GM23338 (cell line): ENCODE results near the gene JARID2. TPM values are rescaled to one million over a fixed set of nuclear protein-coding genes. Genes with fewer than 3 reads are reported as not detected.

Experiments
- ATAC-seq: fragments of 200-7000 bp; cut with Tn5 transposase; 3 replicates; pipeline ENCODE4 v1.9.1; 2020
- DNase-seq: peaks from one replicate; pipeline ENCODE4 v3.0.0-alpha.2; 2015; ENCODE audit warnings: low spot score
- H2AFZ ChIP-seq: fragments of 200-600 bp; sonication (generic); 2 replicates; pipeline ENCODE4 v1.8.0; 2016; ENCODE audit warnings: antibody characterized with exemption, mild to moderate bottlenecking, moderate library complexity
- H3F3A ChIP-seq: fragments of 200-600 bp; sonication (generic); replicated peaks from 2 replicates; pipeline ENCODE4 v1.8.0; 2017; ENCODE audit warnings: antibody characterized with exemption, mixed run types, low read depth
- H3K27ac ChIP-seq: fragments of 200-600 bp; sonication (generic); 2 replicates; pipeline ENCODE4 v1.6.1; 2016; ENCODE audit warnings: low read depth
- H3K27me3 ChIP-seq: fragments of 200-600 bp; sonication (generic); 2 replicates; pipeline ENCODE4 v1.8.0; 2016; ENCODE audit warnings: mild to moderate bottlenecking, mixed run types, moderate library complexity; ENCODE audit not compliant: insufficient read depth
- H3K36me3 ChIP-seq: fragments of 200-600 bp; sonication (generic); 2 replicates; pipeline ENCODE4 v1.8.0; 2016; ENCODE audit warnings: mild to moderate bottlenecking; ENCODE audit not compliant: insufficient read depth
- H3K4me1 ChIP-seq: fragments of 200-600 bp; sonication (generic); 2 replicates; pipeline ENCODE4 v1.8.0; 2016; ENCODE audit warnings: mild to moderate bottlenecking, moderate library complexity; ENCODE audit not compliant: insufficient read depth
- H3K4me2 ChIP-seq: fragments of 200-600 bp; sonication (generic); 2 replicates; pipeline ENCODE4 v1.7.1; 2017; ENCODE audit warnings: mixed run types
- H3K4me3 ChIP-seq: fragments of 200-600 bp; sonication (generic); 2 replicates; pipeline ENCODE4 v1.6.1; 2016; ENCODE audit warnings: mixed run types
- H3K79me2 ChIP-seq: fragments of 200-600 bp; sonication (generic); replicated peaks from 2 replicates; pipeline ENCODE4 v1.8.0; 2017; ENCODE audit warnings: mild to moderate bottlenecking; ENCODE audit not compliant: insufficient read depth
- H3K9me2 ChIP-seq: fragments of 200-600 bp; sonication (generic); 2 replicates; pipeline ENCODE4 v1.8.0; 2017; ENCODE audit not compliant: insufficient read depth
- H4K20me1 ChIP-seq: fragments of 200-600 bp; sonication (generic); replicated peaks from 2 replicates; pipeline ENCODE4 v1.8.0; 2017; ENCODE audit warnings: mild to moderate bottlenecking; ENCODE audit not compliant: insufficient read depth
- H3K27ac Mint-ChIP-seq: 2 replicates; pipeline ENCODE4 v1.8.0; 2020; ENCODE audit warnings: inconsistent platforms, mild to moderate bottlenecking, moderate library complexity, mixed read lengths
- H3K27me3 Mint-ChIP-seq: 3 replicates; pipeline ENCODE4 v1.8.0; 2022; ENCODE audit warnings: low read depth, mild to moderate bottlenecking, moderate library complexity, mixed read lengths, inconsistent platforms; ENCODE audit not compliant: insufficient read depth, poor library complexity
- H3K36me3 Mint-ChIP-seq: 3 replicates; pipeline ENCODE4 v1.8.0; 2021; ENCODE audit warnings: low read depth, mild to moderate bottlenecking, inconsistent platforms, moderate library complexity, mixed read lengths
- H3K4me1 Mint-ChIP-seq: 3 replicates; pipeline ENCODE4 v1.8.0; 2020; ENCODE audit warnings: mild to moderate bottlenecking, inconsistent platforms, mixed read lengths
- H3K4me3 Mint-ChIP-seq: 3 replicates; pipeline ENCODE4 v1.8.0; 2021; ENCODE audit warnings: moderate library complexity, mild to moderate bottlenecking, inconsistent platforms, mixed read lengths
- H3K9me3 Mint-ChIP-seq: 3 replicates; pipeline ENCODE4 v1.8.0; 2020; ENCODE audit warnings: moderate library complexity, mild to moderate bottlenecking, inconsistent platforms, mixed read lengths
- CREB1 ChIP-seq: fragments of 250-450 bp; sonication (Bioruptor Pico); IDR thresholded peaks from 2 replicates; pipeline ENCODE4 v1.5.0; 2020; ENCODE audit warnings: low read depth, mild to moderate bottlenecking, moderate library complexity
- ETS1 ChIP-seq: IDR thresholded peaks from 2 replicates; pipeline ENCODE4 v1.6.1; 2016; ENCODE audit warnings: antibody characterized with exemption
- EZH2 ChIP-seq: fragments of 200-600 bp; sonication (generic); IDR thresholded peaks from one replicate; pipeline ENCODE4 v1.8.0; 2017; ENCODE audit warnings: antibody characterized with exemption, mild to moderate bottlenecking, low read depth; ENCODE audit not compliant: unreplicated experiment
- EZH2phosphoT487 ChIP-seq: fragments of 200-600 bp; sonication (generic); IDR thresholded peaks from one replicate; pipeline ENCODE4 v1.8.1; 2018; ENCODE audit warnings: antibody characterized with exemption; ENCODE audit not compliant: unreplicated experiment
- JUNB ChIP-seq: IDR thresholded peaks from one replicate; pipeline ENCODE4 v1.6.1; 2016; ENCODE audit warnings: antibody characterized with exemption; ENCODE audit not compliant: unreplicated experiment
- NANOG ChIP-seq: IDR thresholded peaks from 2 replicates; pipeline ENCODE4 v1.6.1; 2016; ENCODE audit warnings: antibody characterized with exemption, borderline replicate concordance
- POLR2AphosphoS5 ChIP-seq: IDR thresholded peaks from 2 replicates; pipeline ENCODE4 v1.6.1; 2016; ENCODE audit warnings: antibody characterized with exemption, low read depth
- STAT1 ChIP-seq: IDR thresholded peaks from one replicate; pipeline ENCODE4 v1.6.1; 2016; ENCODE audit warnings: antibody characterized with exemption; ENCODE audit not compliant: unreplicated experiment
- ZNF114 ChIP-seq: fragments of 250-450 bp; sonication (Bioruptor Pico); IDR thresholded peaks from 2 replicates; pipeline ENCODE4 v1.5.0; 2020; ENCODE audit warnings: mild to moderate bottlenecking, moderate library complexity
- ZNF331 ChIP-seq: fragments of 250-450 bp; sonication (Bioruptor Pico); IDR thresholded peaks from 2 replicates; pipeline ENCODE4 v1.5.0; 2020; ENCODE audit warnings: low read depth, mild to moderate bottlenecking, moderate library complexity
- ZNF462 ChIP-seq: fragments of 250-450 bp; sonication (Bioruptor Pico); IDR thresholded peaks from 2 replicates; pipeline ENCODE4 v1.5.0; 2020; ENCODE audit warnings: mild to moderate bottlenecking, moderate library complexity
- polyA plus RNA-seq: library from polyadenylated mRNA; unstranded; fragments of >200 nt; fragmentation: Nextera tagmentation; extraction: Ambion mirVana; gene quantifications from 2 replicates; pipeline ENCODE4 v1.2.1, GENCODE V29; 2016
- total RNA-seq: library from RNA; depleted of rRNA; stranded (reverse); fragments of >200 nt; shearing (Covaris generic); gene quantifications from 2 replicates; pipeline ENCODE4 v1.2.3, GENCODE V29; 2014
- TF ChIP-seq, protein P1 (sequence below), 2 experiments: fragments of 200-600 bp in 1 of 2; sonication (generic) in 1 of 2; conservative IDR thresholded peaks; 2 replicates each; pipeline versions ENCODE4 v1.5.1 to v1.6.1; 2016 to 2017; ENCODE audit warnings: antibody characterized with exemption in 2 of 2, low read depth in 2 of 2, mild to moderate bottlenecking in 2 of 2, moderate library complexity in 1 of 2
- TF ChIP-seq, protein P2 (sequence below): IDR thresholded peaks from one replicate; pipeline ENCODE4 v1.6.1; 2018; ENCODE audit warnings: antibody characterized with exemption; ENCODE audit not compliant: unreplicated experiment

JARID2 gene
- total and polyA plus RNA-seq, 2 experiments from 2014 or later = 92.8 to 196 TPM

- H3K27ac ChIP-seq = no peak overlapping the region
- Mint-ChIP-seq H3K4me1 (no peaks in the 10 kb centered on the region), H3K36me3 (peaks cover 19% of the 10 kb centered on the region), H3K27ac (no peak overlapping the region), H3K27me3 (peaks cover 15% of the 10 kb centered on the region), H3K4me3 (no peak overlapping the region), H3K9me3 (peaks cover 12% of the 10 kb centered on the region; the same call in 2 of the 3 replicates)
- H3F3A ChIP-seq = no peaks in the 10 kb centered on the region
- ATAC-seq (no peak), DNase-seq (no peak)
- H2AFZ ChIP-seq = no peak overlapping the region
- no peaks in the 10 kb centered on the region for H3K36me3 ChIP-seq
- no peaks in the 10 kb centered on the region for H3K27me3 ChIP-seq
- no peak overlapping the region for H3K4me2 ChIP-seq
- H3K9me2 ChIP-seq = no peaks in the 10 kb centered on the region
- H4K20me1 ChIP-seq = peaks cover 3% of the 10 kb centered on the region; the same call in 1 of the 2 replicates
- no peaks in the 10 kb centered on the region for H3K79me2 ChIP-seq
- no peaks in the 10 kb centered on the region for H3K4me1 ChIP-seq
- TF ChIP-seq, protein P1, sequence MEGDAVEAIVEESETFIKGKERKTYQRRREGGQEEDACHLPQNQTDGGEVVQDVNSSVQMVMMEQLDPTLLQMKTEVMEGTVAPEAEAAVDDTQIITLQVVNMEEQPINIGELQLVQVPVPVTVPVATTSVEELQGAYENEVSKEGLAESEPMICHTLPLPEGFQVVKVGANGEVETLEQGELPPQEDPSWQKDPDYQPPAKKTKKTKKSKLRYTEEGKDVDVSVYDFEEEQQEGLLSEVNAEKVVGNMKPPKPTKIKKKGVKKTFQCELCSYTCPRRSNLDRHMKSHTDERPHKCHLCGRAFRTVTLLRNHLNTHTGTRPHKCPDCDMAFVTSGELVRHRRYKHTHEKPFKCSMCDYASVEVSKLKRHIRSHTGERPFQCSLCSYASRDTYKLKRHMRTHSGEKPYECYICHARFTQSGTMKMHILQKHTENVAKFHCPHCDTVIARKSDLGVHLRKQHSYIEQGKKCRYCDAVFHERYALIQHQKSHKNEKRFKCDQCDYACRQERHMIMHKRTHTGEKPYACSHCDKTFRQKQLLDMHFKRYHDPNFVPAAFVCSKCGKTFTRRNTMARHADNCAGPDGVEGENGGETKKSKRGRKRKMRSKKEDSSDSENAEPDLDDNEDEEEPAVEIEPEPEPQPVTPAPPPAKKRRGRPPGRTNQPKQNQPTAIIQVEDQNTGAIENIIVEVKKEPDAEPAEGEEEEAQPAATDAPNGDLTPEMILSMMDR (conservative IDR thresholded peaks at IDR 0.05; ENCODE audit: low read depth in 2 of 2) = no peak
- no peak for TF ChIP-seq JUNB
- no peak for TF ChIP-seq NANOG
- TF ChIP-seq ZNF462 (CRISPR knock-in tag) = no peak
- no peak for TF ChIP-seq STAT1
- no peak for TF ChIP-seq POLR2AphosphoS5
- no peak for TF ChIP-seq CREB1
- TF ChIP-seq, protein P2, sequence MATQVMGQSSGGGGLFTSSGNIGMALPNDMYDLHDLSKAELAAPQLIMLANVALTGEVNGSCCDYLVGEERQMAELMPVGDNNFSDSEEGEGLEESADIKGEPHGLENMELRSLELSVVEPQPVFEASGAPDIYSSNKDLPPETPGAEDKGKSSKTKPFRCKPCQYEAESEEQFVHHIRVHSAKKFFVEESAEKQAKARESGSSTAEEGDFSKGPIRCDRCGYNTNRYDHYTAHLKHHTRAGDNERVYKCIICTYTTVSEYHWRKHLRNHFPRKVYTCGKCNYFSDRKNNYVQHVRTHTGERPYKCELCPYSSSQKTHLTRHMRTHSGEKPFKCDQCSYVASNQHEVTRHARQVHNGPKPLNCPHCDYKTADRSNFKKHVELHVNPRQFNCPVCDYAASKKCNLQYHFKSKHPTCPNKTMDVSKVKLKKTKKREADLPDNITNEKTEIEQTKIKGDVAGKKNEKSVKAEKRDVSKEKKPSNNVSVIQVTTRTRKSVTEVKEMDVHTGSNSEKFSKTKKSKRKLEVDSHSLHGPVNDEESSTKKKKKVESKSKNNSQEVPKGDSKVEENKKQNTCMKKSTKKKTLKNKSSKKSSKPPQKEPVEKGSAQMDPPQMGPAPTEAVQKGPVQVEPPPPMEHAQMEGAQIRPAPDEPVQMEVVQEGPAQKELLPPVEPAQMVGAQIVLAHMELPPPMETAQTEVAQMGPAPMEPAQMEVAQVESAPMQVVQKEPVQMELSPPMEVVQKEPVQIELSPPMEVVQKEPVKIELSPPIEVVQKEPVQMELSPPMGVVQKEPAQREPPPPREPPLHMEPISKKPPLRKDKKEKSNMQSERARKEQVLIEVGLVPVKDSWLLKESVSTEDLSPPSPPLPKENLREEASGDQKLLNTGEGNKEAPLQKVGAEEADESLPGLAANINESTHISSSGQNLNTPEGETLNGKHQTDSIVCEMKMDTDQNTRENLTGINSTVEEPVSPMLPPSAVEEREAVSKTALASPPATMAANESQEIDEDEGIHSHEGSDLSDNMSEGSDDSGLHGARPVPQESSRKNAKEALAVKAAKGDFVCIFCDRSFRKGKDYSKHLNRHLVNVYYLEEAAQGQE = no peak
- no peak for TF ChIP-seq ZNF331 (CRISPR knock-in tag)
- no peak for TF ChIP-seq EZH2phosphoT487
- no peak for TF ChIP-seq ETS1
- no peak for TF ChIP-seq EZH2
- TF ChIP-seq ZNF114 (CRISPR knock-in tag) = no peak
- no peak overlapping the region for H3K4me3 ChIP-seq
These were observed 286.1 kb downstream of the JARID2 start for GRCh38 chr6:15531973-15532372.
